K562 (cell line): Measurements from ENCODE around the gene OR52A5. TPM values are rescaled to one million over a fixed set of nuclear protein-coding genes. Genes with fewer than 3 reads are reported as not detected.
A peak's percentile ranks its signal among the peaks of the same experiment; 100 is the strongest.

Source experiments
- ATAC-seq: fragments of 200-7000 bp; cut with Tn5 transposase; 3 replicates; pipeline ENCODE4 v1.9.1; 2020; ENCODE audit warnings: moderate library complexity
- BruUV-seq: library from RNA; stranded (reverse); fragments of 400-500 nt; replicated peaks from 2 replicates; lab custom pipeline; 2021; lab: Mats Ljungman, UMichigan
- CTCF ChIA-PET: fragments of 300-600 bp; formaldehyde crosslinking; extraction: SDS; loops from one replicate; lab custom pipeline; 2021; ENCODE audit warnings: low intra/inter-chr PET ratio; lab: Yijun Ruan, JAX
- POLR2A ChIA-PET: fragments of 300-600, 350-650 bp; sonication (Branson Sonifier 250); formaldehyde crosslinking; extraction: SDS; loops from one replicate; lab custom pipeline; 2021; ENCODE audit warnings: antibody characterized with exemption, inconsistent platforms; lab: Yijun Ruan, JAX
- DNase-seq, 4 experiments: peaks; one replicate each; pipeline versions ENCODE4 v3.0.0 to v3.0.0-alpha.2; 2011 to 2018; ENCODE audit warnings: low spot score in 3 of 4, mixed read lengths in 3 of 4; ENCODE audit errors: extremely low read depth in 1 of 4
- FAIRE-seq: peaks from 2 replicates; lab custom pipeline; 2011; peaks lifted over from hg19 to GRCh38; lab: Jason Lieb, UNC
- H2AFZ ChIP-seq: 2 replicates; pipeline ENCODE4 v1.6.0; 2011; ENCODE audit warnings: low read depth, low read length, control low read depth, inconsistent platforms
- H3K27ac ChIP-seq: fragments of 200-600 bp; 3 replicates; pipeline ENCODE4 v1.8.0; 2011; ENCODE audit warnings: low read depth, mild to moderate bottlenecking, control low read depth, inconsistent platforms, low read length, moderate library complexity, mixed read lengths; ENCODE audit errors: extremely low read depth
- H3K27me3 ChIP-seq, 2 experiments: fragments of 300-600 bp in 1 of 2; 2 replicates in 1 of 2; 3 replicates in 1 of 2; pipeline versions ENCODE4 v1.6.0 to v1.8.0; 2011; ENCODE audit warnings: inconsistent platforms in 2 of 2, low read length in 2 of 2, mild to moderate bottlenecking in 1 of 2, mixed read lengths in 1 of 2, moderate library complexity in 1 of 2; ENCODE audit not compliant: control insufficient read depth in 2 of 2, insufficient read depth in 2 of 2
- H3K36me3 ChIP-seq: fragments of 300-600 bp; 3 replicates; pipeline ENCODE4 v1.8.0; 2011; ENCODE audit warnings: mild to moderate bottlenecking, low read length, inconsistent platforms; ENCODE audit not compliant: control insufficient read depth, insufficient read depth
- H3K4me1 ChIP-seq, 2 experiments: fragments of 200-600 bp in 1 of 2; replicated peaks in 1 of 2; 2 replicates in 1 of 2; 3 replicates in 1 of 2; pipeline versions ENCODE4 v1.5.1 to v1.8.0; 2011; ENCODE audit warnings: inconsistent platforms in 2 of 2, low read length in 2 of 2, mild to moderate bottlenecking in 1 of 2, mixed read lengths in 1 of 2, moderate library complexity in 1 of 2; ENCODE audit not compliant: control insufficient read depth in 2 of 2, insufficient read depth in 2 of 2
- H3K4me2 ChIP-seq: 2 replicates; pipeline ENCODE4 v1.6.1; 2011; ENCODE audit warnings: low read length, control low read depth, inconsistent platforms, mixed read lengths; ENCODE audit not compliant: insufficient read depth
- H3K4me3 ChIP-seq: fragments of 200-600 bp; sonication (generic), shearing (Covaris generic); 2 replicates; pipeline ENCODE4 v1.5.1; 2016; ENCODE audit warnings: control low read depth, inconsistent platforms
- H3K79me2 ChIP-seq: fragments of 200-600 bp; 3 replicates; pipeline ENCODE4 v1.8.0; 2011; ENCODE audit warnings: low read length, inconsistent platforms; ENCODE audit not compliant: control insufficient read depth, insufficient read depth
- H3K9ac ChIP-seq, 2 experiments: 2 replicates each; pipeline versions ENCODE4 v1.6.0 to v1.6.1; 2011; ENCODE audit warnings: low read depth in 2 of 2, low read length in 2 of 2, control low read depth in 1 of 2, inconsistent platforms in 1 of 2, mild to moderate bottlenecking in 1 of 2, mixed read lengths in 1 of 2; ENCODE audit not compliant: insufficient read depth in 1 of 2
- H3K9me1 ChIP-seq: one replicate; pipeline ENCODE4 v1.6.0; 2011; ENCODE audit warnings: inconsistent platforms, mild to moderate bottlenecking, low read length, moderate library complexity; ENCODE audit not compliant: control insufficient read depth, insufficient read depth
- H3K9me3 ChIP-seq: replicated peaks from 2 replicates; pipeline ENCODE4 v1.5.1; 2011; ENCODE audit warnings: low read depth, low read length, inconsistent platforms; ENCODE audit not compliant: control insufficient read depth, insufficient read depth
- H4K20me1 ChIP-seq: replicated peaks from 2 replicates; pipeline ENCODE4 v1.6.1; 2011; ENCODE audit warnings: low read length, inconsistent platforms, mixed read lengths; ENCODE audit not compliant: control insufficient read depth, insufficient read depth
- BRD4 ChIP-seq: fragments of 200-600 bp; sonication (generic); IDR thresholded peaks from 2 replicates; pipeline ENCODE4 v1.6.1; 2017; ENCODE audit warnings: inconsistent platforms
- CBFA2T2 ChIP-seq: fragments of 450-650 bp; conservative IDR thresholded peaks from 2 replicates; pipeline ENCODE4 v1.6.1; 2017; ENCODE audit warnings: mild to moderate bottlenecking
- DPF2 ChIP-seq: fragments of 450-650 bp; IDR thresholded peaks from 2 replicates; pipeline ENCODE4 v1.6.1; 2016
- ETS2 ChIP-seq: IDR thresholded peaks from 2 replicates; pipeline ENCODE4 v1.6.1; 2016; ENCODE audit warnings: borderline replicate concordance, missing genetic modification characterization, mild to moderate bottlenecking, moderate library complexity, missing compliant biosample characterization; ENCODE audit not compliant: poor library complexity, severe bottlenecking
- JUND ChIP-seq, 2 experiments: IDR thresholded peaks; 2 replicates in 1 of 2; 3 replicates in 1 of 2; pipeline ENCODE4 v1.6.1; 2011; ENCODE audit warnings: borderline replicate concordance in 2 of 2, low read depth in 2 of 2, low read length in 2 of 2, improper control_type of control experiment in 1 of 2, missing biosample characterization in 1 of 2, missing genetic modification characterization in 1 of 2, missing genetic modification reagents in 1 of 2
- MCM3 ChIP-seq: fragments of 450-650 bp; IDR thresholded peaks from 2 replicates; pipeline ENCODE4 v1.6.1; 2016
- NCOR1 ChIP-seq: fragments of 450-650 bp; IDR thresholded peaks from 2 replicates; pipeline ENCODE4 v1.6.1; 2016; ENCODE audit warnings: mild to moderate bottlenecking, moderate library complexity
- POLR2A ChIP-seq: fragments of 450-650 bp; conservative IDR thresholded peaks from 2 replicates; pipeline ENCODE4 v1.6.1; 2016
- RB1 ChIP-seq: fragments of 450-650 bp; IDR thresholded peaks from 2 replicates; pipeline ENCODE4 v1.6.1; 2017; ENCODE audit warnings: low read depth, mild to moderate bottlenecking
- RBM15 ChIP-seq: fragments of 200-400 bp; formaldehyde crosslinking; IDR thresholded peaks from 2 replicates; pipeline ENCODE4 v1.6.1; 2018; ENCODE audit warnings: mild to moderate bottlenecking, low read length, moderate library complexity; ENCODE audit not compliant: insufficient read depth
- RCOR1 ChIP-seq, 2 experiments: IDR thresholded peaks; 2 replicates each; pipeline ENCODE4 v1.6.1; 2012; ENCODE audit warnings: low read depth in 2 of 2, low read length in 2 of 2, borderline replicate concordance in 1 of 2, improper control_type of control experiment in 1 of 2
- SREBF1 ChIP-seq: fragments of 150-350 bp; IDR thresholded peaks from 2 replicates; pipeline ENCODE4 v1.6.1; 2014; ENCODE audit warnings: antibody characterized with exemption, low read depth, low read length, borderline replicate concordance
- TAL1 ChIP-seq: fragments of 450-650 bp; IDR thresholded peaks from 2 replicates; pipeline ENCODE4 v1.6.1; 2016; ENCODE audit warnings: mild to moderate bottlenecking
- ZNF668 ChIP-seq: fragments of 250-450 bp; sonication (Bioruptor Pico); IDR thresholded peaks from 2 replicates; pipeline ENCODE4 v1.8.0; 2022; ENCODE audit warnings: mild to moderate bottlenecking, inconsistent platforms
- WGBS: fragments of 100-300 bp; shearing (Covaris generic); methylation state at CpG from one replicate; pipeline ENCODE4 v1.1.6; 2016; ENCODE audit warnings: low coverage, mixed read lengths; ENCODE audit not compliant: insufficient coverage; ENCODE audit errors: missing lambda C conversion rate; 5-methylcytosine and 5-hydroxymethylcytosine counted together
- in situ Hi-C: fragments of 300-500 bp; cut with MboI; formaldehyde crosslinking; loops from 4 replicates; pipeline ENCODE4 v1.15.0; 2018; ENCODE audit warnings: inconsistent platforms, mixed read lengths
- intact Hi-C: fragments of 100-400 bp; cut with micrococcal nuclease; formaldehyde crosslinking; loops from 2 replicates; pipeline ENCODE4 v1.14.2; 2022
- polyA plus RNA-seq, 8 experiments: library from polyadenylated mRNA; depleted of rRNA in 4 of 8; stranded (reverse) in 5 of 8; unstranded in 3 of 8; fragments of >200 nt; fragmentation: Nextera tagmentation in 2 of 8; fragmentation: Illumina TruSeq in 1 of 8; extraction: Ambion mirVana in 2 of 8; extraction: Trizol in 1 of 8; gene quantifications; 2 replicates each; pipeline versions ENCODE4 v1.2.1 to v1.2.3, GENCODE V29; 2011 to 2014; ENCODE audit warnings: inconsistent platforms in 1 of 8, missing spikeins in 1 of 8
- total RNA-seq, 7 experiments: library from RNA; depleted of rRNA in 6 of 7; stranded (reverse); fragments of >200 nt in 6 of 7; fragmentation: Illumina TruSeq in 2 of 7; extraction: Trizol in 2 of 7; gene quantifications; 2 replicates each; pipeline versions ENCODE4 v1.2.1 to v1.2.3, GENCODE V29; 2011 to 2021; ENCODE audit warnings: low replicate concordance in 1 of 7
- TF ChIP-seq, protein P1 (sequence below), 2 experiments: fragments of 150-350 bp in 1 of 2; IDR thresholded peaks; 2 replicates each; pipeline ENCODE4 v1.6.1; 2012 to 2016; ENCODE audit warnings: low read depth in 2 of 2, low read length in 2 of 2, mild to moderate bottlenecking in 1 of 2, moderate library complexity in 1 of 2
- TF ChIP-seq, protein P2 (sequence below): sonication (generic); IDR thresholded peaks from 2 replicates; pipeline ENCODE4 v1.6.1; 2016
- TF ChIP-seq, protein P3 (sequence below), 2 experiments: fragments of 450-650 bp; IDR thresholded peaks; 2 replicates each; pipeline ENCODE4 v1.6.1; 2016
- TF ChIP-seq, protein P4 (sequence below): sonication (generic); formaldehyde crosslinking; IDR thresholded peaks from 2 replicates; pipeline ENCODE4 v1.5.0; 2020; ENCODE audit warnings: missing genetic modification reagents

Gene OR52A5
- total and polyA plus RNA-seq, 9 of the 15 experiments (the other 6 are each of a cell fraction or from before 2014, with no cell fraction given) = 0.04 to 1.1 (median 0.94) TPM; not detected in 6

DNA sequence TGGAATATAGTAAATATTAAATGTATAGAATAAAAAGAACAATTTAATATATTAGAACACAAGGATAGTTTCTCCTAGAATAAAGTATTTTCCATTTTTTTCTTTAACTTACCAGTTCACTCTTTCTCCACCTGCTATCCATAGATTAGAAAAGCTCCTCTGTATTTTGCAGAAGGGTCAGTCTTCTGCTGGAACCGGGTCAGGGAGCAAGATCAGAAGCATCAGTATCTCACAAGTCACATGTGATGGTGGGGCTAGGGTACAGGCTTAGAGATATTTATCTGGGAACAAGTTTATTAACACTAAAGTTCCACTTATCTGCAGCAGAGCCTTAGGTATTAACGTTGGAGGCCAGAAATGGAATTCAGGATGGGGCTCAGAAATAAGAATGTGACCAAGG, 33.7 kb upstream of the OR52A5 start:
- Histone ChIP-seq H3K79me2 (no peaks in the 10 kb centered on the region), H3K27me3 (no peaks in the 10 kb centered on the region), H3K9ac (no peak overlapping the region), H3K9me1 (no peaks in the 10 kb centered on the region), H3K36me3 (no peaks in the 10 kb centered on the region), H3K9me3 (no peaks in the 10 kb centered on the region), H2AFZ (no peak overlapping the region), H3K4me2 (no peak overlapping the region), H3K27ac (no peak overlapping the region), H3K4me1 (peaks cover 3 to 7% of the 10 kb centered on the region in 2 experiments; a peak in 3 of 5 replicates), H3K4me3 (no peak overlapping the region), H4K20me1 (no peaks in the 10 kb centered on the region)
- no TSS peak for BruUV-seq
- 0% methylated on average over 2 of the region's 2 CpGs for WGBS
- intact Hi-C loops = no loop called here
- CTCF ChIA-PET = no interaction called here
- ATAC-seq = peak; percentile 75
- POLR2A ChIA-PET = no interaction called here
- in situ Hi-C loops = no loop called here
- FAIRE-seq = peak; percentile 55
- peak; percentile 19 to 66 (median 32) for DNase-seq
- TF ChIP-seq, protein P1, sequence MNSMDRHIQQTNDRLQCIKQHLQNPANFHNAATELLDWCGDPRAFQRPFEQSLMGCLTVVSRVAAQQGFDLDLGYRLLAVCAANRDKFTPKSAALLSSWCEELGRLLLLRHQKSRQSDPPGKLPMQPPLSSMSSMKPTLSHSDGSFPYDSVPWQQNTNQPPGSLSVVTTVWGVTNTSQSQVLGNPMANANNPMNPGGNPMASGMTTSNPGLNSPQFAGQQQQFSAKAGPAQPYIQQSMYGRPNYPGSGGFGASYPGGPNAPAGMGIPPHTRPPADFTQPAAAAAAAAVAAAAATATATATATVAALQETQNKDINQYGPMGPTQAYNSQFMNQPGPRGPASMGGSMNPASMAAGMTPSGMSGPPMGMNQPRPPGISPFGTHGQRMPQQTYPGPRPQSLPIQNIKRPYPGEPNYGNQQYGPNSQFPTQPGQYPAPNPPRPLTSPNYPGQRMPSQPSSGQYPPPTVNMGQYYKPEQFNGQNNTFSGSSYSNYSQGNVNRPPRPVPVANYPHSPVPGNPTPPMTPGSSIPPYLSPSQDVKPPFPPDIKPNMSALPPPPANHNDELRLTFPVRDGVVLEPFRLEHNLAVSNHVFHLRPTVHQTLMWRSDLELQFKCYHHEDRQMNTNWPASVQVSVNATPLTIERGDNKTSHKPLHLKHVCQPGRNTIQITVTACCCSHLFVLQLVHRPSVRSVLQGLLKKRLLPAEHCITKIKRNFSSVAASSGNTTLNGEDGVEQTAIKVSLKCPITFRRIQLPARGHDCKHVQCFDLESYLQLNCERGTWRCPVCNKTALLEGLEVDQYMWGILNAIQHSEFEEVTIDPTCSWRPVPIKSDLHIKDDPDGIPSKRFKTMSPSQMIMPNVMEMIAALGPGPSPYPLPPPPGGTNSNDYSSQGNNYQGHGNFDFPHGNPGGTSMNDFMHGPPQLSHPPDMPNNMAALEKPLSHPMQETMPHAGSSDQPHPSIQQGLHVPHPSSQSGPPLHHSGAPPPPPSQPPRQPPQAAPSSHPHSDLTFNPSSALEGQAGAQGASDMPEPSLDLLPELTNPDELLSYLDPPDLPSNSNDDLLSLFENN (IDR thresholded peaks at IDR 0.05; ENCODE audit: low read depth in 2 of 2, low read length in 2 of 2) = no peak
- TF ChIP-seq POLR2A = no peak
- no peak for TF ChIP-seq BRD4
- TF ChIP-seq TAL1 = peak; percentile 75
- no peak for TF ChIP-seq RB1
- peak; percentile 55 for TF ChIP-seq NCOR1
- no peak for TF ChIP-seq SREBF1
- TF ChIP-seq, protein P2, sequence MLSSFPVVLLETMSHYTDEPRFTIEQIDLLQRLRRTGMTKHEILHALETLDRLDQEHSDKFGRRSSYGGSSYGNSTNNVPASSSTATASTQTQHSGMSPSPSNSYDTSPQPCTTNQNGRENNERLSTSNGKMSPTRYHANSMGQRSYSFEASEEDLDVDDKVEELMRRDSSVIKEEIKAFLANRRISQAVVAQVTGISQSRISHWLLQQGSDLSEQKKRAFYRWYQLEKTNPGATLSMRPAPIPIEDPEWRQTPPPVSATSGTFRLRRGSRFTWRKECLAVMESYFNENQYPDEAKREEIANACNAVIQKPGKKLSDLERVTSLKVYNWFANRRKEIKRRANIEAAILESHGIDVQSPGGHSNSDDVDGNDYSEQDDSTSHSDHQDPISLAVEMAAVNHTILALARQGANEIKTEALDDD = no peak
- no peak for TF ChIP-seq ZNF668
- TF ChIP-seq RBM15 = no peak
- TF ChIP-seq CBFA2T2 = peak; percentile 58
- TF ChIP-seq DPF2 = peak; percentile 30; the same call in 1 of the 2 replicates
- TF ChIP-seq, protein P3, sequence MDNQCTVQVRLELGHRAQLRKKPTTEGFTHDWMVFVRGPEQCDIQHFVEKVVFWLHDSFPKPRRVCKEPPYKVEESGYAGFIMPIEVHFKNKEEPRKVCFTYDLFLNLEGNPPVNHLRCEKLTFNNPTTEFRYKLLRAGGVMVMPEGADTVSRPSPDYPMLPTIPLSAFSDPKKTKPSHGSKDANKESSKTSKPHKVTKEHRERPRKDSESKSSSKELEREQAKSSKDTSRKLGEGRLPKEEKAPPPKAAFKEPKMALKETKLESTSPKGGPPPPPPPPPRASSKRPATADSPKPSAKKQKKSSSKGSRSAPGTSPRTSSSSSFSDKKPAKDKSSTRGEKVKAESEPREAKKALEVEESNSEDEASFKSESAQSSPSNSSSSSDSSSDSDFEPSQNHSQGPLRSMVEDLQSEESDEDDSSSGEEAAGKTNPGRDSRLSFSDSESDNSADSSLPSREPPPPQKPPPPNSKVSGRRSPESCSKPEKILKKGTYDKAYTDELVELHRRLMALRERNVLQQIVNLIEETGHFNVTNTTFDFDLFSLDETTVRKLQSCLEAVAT (IDR thresholded peaks at IDR 0.05) = no peak
- peak in 1 of 2 experiments; percentile 27; a peak in 1 of 4 replicates for TF ChIP-seq RCOR1 (IDR thresholded peaks at IDR 0.05; ENCODE audit: borderline replicate concordance in 1 of 2, low read depth in 2 of 2, low read length in 2 of 2)
- no peak for TF ChIP-seq JUND (IDR thresholded peaks at IDR 0.05; ENCODE audit: borderline replicate concordance, low read depth, low read length)
- TF ChIP-seq JUND (tag; IDR thresholded peaks at IDR 0.05; ENCODE audit: borderline replicate concordance, low read depth, low read length) = no peak
- TF ChIP-seq MCM3 = no peak
- TF ChIP-seq, protein P4, sequence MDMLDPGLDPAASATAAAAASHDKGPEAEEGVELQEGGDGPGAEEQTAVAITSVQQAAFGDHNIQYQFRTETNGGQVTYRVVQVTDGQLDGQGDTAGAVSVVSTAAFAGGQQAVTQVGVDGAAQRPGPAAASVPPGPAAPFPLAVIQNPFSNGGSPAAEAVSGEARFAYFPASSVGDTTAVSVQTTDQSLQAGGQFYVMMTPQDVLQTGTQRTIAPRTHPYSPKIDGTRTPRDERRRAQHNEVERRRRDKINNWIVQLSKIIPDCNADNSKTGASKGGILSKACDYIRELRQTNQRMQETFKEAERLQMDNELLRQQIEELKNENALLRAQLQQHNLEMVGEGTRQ (CRISPR knock-in tag) = peak; percentile 24; the same call in 1 of the 2 replicates
- no peak for TF ChIP-seq ETS2 (tag)
